Upper lobe of left lung (tissue), 4 donors: ENCODE data around the gene ARRB1.

ENCODE experiments used
- CTCF ChIP-seq, 6 experiments: fragments of 450-650 bp in 4 of 6; fragments of 200-600 bp in 2 of 6; sonication (generic) in 2 of 6; IDR thresholded peaks; one replicate each; pipeline ENCODE4 v1.5.1; 2016 to 2019; ENCODE audit warnings: antibody characterized with exemption in 6 of 6
- EP300 ChIP-seq, 4 donors: sonication (generic); formaldehyde crosslinking; IDR thresholded peaks; one replicate each; pipeline ENCODE4 v1.5.1; 2017; ENCODE audit warnings: antibody characterized with exemption in 4 of 4, control low read depth in 2 of 4

GRCh38 chr11:75246006-75246670, 105.3 kb downstream of the ARRB1 start:
- TF ChIP-seq CTCF (IDR thresholded peaks at IDR 0.05) (no peak), EP300 (IDR thresholded peaks at IDR 0.05) (no peak)
